NCI-H2196 treated with DMSO at 0.1 percent for 48 hours (cell line): ENCODE data around the gene AKAP13.

Experiments used
- DNase-seq: peaks from one replicate; lab custom pipeline; 2025; ENCODE audit not compliant: unreplicated experiment; lab: John Stamatoyannopoulos, UW

Gene AKAP13

GRCh38 chr15:85593809-85594445 lies 213.5 kb downstream of the AKAP13 start:
- DNase-seq, result no peak

- DNase-seq, result no peak
Measured at GRCh38 chr15:85595804-85596536, 215.6 kb downstream of the AKAP13 start.

DNA sequence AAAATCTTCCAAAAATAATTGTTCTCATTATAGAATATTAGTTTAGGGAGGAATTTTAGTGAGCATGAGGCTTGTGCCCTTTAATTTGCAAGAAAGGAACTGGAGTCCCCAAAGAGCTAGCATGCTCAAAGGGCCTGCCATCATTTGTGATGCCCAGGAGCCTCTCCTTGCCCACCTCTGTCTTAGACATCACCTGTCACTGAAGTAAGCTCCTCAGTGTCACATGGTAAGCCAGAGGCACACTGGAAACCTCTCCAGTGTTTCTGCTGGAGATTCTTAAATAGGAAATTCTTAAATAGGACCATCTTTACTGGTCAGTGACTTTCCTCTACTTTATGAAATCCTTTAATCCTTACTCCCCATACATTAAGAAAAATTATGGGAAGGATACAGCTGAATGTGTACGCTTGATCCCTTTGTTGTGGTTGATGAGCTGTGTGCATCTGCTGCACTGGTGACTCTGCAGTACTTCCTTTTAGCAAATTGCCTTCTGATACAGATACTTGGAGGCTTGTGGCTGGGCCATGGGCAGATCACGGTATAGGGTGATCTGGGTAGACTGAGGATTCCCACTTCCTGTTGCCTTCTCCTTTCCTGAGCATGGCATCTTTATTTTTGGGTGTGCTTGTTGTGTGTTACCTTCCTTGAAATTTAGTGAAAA lies 216.9 kb downstream of the AKAP13 start:
- no peak for DNase-seq

DNA sequence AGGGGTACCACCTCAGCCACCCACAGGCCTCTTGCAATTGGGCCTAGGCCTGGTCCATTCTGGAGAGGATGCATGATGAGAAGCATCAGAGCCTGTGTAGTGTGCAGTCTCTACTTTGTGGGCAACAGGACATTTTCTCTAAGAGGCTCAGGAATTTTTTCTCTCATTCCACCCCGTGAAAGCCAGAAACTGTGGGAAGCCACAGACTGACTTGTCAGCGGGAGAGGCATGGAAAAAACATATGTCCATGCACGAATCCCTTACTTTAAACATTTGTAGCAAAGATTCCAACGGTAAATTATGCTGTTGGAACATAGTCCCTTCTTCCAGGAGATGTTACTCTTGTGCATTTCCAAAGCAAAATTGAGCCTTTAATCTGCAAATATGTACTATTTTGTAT lies 217.8 kb downstream of the AKAP13 start:
- no peak for DNase-seq

DNA sequence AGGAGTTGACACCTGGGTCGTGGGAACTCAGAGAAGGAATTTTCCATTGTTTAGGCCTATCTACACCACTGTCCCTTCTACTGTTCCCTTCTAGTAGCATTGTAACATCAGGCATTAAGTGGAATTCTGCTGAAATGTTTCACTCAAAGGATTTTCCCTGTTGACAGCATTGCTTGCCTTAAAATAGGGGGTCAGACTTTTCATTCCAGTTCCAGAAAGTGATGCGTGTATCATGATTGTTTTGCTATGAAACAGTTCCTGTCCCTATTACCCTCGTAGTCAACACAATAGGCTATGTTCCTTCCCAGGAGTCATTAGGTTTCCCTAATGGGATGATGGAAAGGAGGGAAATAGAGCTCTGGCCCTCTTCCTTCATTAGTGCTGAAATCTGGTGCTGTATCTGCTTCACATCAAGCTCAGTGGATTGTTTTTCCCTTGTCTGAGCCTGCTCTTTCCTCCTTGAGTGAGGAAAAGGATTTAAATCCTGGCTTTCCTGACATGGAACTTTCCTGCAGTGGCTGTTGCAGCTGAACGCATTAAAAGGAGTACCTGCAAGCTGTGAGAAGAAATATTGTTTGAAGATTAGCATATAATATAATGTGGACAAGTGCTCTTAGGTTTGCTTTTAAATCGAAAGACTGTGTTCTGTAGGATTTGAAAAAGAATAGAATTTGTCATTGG lies 218.5 kb downstream of the AKAP13 start:
- no peak for DNase-seq

DNA sequence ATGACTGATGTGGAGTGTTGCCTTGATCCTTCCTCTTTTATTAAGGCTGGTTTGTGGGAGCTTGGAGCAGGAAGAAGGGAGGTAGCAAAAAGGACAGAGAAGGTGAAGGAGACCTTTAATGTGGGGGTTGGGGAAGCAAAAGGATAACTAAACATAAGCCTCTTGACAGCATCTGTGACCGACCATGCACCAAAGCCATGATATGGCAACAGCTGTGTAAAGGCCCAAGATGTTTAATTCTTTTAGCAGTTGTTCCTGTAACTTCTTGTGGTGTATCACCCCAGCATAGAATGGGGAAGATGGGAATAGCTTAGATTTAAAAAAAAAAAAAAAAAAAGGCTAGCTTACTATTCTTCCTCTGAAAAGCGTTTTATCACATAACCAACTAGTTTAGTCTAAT lies 219.6 kb downstream of the AKAP13 start:
- DNase-seq, result no peak

- no peak for DNase-seq
Measured at GRCh38 chr15:85603160-85603559, 222.8 kb downstream of the AKAP13 start.

DNA sequence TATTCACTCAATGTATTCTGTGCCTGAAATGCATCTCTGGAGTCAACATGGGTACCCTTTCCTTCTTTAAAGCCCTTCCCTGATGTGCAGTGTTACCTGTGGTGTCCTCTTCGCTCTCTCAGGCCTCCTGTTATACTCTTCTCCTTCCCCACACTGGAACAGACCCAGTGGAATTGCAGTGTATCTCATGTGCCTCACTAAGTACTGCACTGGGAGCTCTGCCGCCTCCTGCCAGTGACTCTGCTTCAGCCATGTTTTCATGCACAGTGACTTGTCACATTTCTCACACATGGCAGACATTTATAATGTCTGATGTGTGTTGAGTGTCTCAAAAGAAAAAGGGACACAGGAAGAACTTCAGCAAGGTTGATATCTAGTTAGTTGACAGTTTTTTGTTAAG lies 223.3 kb downstream of the AKAP13 start:
- DNase-seq, result no peak

DNA sequence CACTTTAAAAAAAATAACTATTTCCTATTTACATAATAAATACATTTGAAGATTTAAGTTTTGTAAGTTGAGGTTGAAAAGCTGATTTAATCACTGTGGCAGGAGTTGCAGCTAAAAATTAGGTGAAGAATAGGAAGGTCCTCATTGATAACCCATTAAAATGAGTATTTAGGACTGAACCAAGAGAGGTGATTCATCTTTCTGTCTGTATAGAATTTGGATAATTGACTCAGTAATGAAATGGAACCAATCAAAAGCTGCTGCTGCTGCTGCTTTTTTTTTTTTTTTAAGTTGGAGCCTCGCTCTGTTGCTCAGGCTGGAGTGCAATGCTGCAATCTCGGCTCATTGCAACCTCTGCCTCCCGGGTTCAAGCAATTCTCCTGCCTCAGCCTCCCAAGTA lies 223.8 kb downstream of the AKAP13 start:
- no peak for DNase-seq

DNA sequence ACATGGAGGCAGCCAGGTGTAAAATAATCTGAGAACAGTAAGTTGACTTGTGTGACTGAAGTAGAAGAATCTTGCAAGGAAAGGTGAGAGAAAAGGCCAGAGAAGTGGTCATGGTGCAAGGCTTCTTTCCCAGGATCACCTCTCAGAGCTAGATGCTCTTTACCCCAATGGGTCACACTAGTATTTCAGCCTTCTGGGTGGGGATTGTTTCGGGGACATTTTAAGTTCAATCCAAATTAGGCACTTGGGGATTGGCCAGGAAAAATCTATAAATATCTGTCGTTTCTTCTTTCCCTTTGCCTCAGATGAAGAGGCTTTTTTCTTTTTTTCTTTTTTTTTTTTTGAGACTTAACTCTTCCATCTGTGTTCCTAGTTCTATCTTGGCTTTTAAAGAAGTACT lies 226.3 kb downstream of the AKAP13 start:
- no peak for DNase-seq

DNA sequence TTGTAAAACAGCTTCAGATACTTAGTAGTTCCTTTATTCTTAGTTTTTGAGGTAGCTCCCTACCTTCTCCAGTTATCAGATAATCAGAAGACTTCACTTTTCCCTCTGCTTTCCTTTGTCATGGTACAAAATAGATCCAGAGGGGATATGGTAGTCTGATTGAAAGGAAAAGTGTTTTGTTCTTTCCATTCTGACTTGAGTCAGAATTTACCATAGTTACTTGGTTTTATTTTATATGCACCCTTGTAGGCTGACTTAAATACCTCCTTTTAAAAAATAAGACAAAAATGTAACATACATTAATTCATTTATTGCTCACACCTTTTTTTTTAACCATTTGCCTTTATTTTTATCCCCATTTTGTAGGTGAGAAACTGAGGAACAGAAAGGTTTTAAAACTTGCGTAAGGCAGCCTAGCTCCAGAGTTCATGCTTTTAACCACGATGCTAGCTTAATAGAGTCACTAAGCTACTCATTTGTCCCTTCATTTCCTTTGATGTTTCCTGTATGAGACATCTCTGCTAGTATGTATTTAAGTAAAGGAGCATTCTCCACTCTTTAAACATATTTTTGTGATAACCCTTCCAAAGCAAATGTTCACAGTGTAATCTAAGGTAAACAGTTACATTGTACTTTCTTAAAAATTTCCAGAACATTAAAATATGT lies 226.9 kb downstream of the AKAP13 start:
- DNase-seq, result no peak

- DNase-seq, result no peak
Measured at GRCh38 chr15:85607842-85608241, 227.4 kb downstream of the AKAP13 start.

DNA sequence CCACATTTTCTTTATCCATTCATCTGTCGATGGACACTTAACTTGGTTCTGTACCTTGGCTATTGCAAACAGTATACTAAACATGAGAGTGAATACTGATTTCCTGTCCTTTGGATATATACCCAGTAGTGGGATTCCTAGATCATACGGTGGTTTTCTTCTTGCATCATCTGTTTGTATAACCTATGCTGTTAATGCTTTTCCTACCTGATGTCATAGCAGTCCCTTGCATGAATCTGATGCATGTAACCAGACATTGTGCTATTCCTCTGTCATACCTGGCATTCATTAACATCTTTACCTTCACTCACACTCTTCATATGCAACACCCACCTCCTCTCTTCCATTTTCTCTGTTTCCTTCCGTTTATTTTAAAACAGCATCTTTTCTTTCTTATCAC lies 229.1 kb downstream of the AKAP13 start:
- no peak for DNase-seq

GRCh38 chr15:85611361-85611760 lies 231.0 kb downstream of the AKAP13 start:
- DNase-seq, result no peak

DNA sequence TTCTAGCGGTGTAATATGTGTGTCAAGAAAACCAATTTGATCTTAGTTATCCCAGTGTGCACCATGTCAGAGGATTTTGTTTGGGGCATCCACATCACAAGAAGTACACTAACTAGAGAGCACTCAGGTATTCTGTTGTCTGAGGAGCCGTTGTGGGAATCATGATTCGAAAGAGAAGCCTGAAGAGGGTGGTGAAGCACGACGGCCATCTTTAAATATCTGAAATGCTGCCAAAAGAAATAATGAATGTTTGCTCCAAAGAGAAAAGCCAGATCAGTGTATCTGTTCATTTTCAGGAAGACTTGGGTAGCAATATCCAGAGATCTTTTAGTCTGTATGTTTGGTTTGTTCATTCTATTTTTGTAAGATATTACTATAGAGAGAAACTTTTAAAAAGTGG lies 233.7 kb downstream of the AKAP13 start:
- no peak for DNase-seq

GRCh38 chr15:85615930-85616329 lies 235.5 kb downstream of the AKAP13 start:
- no peak for DNase-seq

GRCh38 chr15:85616549-85617110 lies 236.2 kb downstream of the AKAP13 start:
- DNase-seq, result no peak

- DNase-seq, result no peak
Measured at GRCh38 chr15:85618228-85618505, 237.8 kb downstream of the AKAP13 start.

- no peak for DNase-seq
Measured at GRCh38 chr15:85618956-85619491, 238.6 kb downstream of the AKAP13 start.

GRCh38 chr15:85619992-85620689 lies 239.7 kb downstream of the AKAP13 start:
- no peak for DNase-seq
